NCI-H1092 (cell line): ENCODE data around the gene RFTN1.

ENCODE experiments used
- DNase-seq: peaks from one replicate; lab custom pipeline; 2025; lab: John Stamatoyannopoulos, UW

Gene RFTN1

DNA sequence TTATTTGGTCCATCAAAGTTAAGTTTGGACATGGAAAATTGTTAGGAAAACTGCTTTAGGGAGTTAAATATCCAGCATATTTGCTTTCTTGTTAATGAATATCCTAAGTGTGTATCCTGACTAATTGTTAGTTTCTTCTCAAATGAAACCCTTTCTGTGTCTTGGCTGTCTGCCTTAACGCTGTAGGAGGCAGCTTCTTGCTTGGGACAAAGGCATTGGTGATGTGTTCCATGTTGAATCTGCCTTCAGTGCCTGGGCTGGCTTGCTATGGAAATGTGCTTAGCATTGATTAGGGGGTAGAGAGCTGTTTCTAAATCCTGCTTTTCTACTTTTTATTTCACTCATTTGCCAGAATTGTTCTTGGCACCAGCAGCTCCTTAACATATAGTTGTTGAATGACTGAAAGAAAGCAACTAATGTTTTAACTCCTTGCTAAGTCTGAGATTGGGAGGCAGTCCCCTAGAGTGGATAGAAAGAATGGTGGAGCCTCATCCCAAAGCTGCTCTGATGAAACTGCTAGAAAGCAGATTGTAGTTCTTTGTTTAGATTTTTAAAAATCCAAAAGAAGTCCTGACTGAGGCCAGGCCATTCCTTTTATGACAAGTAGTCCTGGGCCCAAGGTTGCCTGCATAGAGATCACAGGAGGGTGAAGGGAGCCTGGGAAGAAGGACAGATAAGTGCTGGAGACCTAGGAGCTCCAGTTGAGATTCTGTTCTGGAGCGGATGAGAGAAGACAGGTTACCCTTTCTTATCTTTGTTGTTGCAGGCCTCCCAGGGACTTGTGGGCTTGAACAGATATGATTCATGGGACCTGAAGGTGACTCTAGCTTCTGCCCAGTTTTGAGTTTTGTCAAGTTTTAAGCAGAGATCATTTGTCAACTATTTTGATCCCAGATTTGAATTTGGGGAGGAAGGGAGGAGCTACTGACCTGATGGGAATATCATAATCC, 209.2 kb downstream of the RFTN1 start:
- DNase-seq, result no peak

DNA sequence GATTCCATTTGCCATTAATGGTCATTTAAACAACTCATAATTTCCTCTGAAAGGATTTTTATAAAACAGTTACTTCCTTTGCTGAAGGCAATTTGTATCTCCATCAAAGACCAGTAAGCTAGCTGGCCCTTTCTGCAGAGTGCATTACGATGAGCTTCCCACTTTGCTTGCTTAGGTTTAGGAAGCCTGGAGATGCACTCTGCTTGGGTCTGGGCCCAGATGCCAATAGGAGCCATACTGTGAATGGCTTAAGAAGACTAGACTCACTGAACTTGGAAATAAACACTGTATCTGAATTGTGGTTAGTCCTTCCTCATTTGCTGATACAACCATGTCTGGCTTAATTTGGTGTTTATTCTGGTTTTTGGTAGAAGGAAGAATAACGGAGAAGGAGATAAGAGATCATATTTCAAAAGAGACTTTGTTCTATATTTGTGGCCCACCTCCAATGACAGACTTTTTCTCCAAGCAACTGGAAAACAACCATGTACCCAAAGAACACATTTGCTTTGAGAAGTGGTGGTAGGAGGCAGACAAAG, 210.4 kb downstream of the RFTN1 start:
- no peak for DNase-seq

DNA sequence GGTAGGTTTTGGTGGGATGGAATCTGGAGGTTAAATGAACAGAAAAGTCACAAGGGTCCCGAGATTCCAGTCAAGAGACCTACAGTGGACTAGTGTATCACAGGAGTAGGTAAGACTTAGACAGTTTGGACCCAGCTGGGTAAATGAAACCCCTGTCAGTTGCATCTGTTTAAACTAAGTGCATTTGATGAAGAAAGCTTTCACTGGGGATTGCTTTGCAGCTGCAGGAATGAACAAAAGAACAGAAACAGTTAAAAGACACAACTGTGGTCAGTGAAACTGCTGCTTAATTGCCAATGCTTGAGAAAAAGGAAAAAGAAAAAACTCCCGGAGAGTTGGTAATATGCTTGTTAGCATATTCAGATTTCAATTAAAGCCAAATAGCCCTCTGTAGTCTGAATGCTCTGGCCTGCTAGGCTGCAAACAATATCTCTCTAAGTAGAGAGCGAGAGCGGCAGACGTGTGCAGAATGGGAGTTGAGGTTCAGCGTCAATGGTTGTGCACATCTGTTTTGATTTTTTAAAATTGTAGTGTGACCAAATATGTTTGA, 211.3 kb downstream of the RFTN1 start:
- no peak for DNase-seq

DNA sequence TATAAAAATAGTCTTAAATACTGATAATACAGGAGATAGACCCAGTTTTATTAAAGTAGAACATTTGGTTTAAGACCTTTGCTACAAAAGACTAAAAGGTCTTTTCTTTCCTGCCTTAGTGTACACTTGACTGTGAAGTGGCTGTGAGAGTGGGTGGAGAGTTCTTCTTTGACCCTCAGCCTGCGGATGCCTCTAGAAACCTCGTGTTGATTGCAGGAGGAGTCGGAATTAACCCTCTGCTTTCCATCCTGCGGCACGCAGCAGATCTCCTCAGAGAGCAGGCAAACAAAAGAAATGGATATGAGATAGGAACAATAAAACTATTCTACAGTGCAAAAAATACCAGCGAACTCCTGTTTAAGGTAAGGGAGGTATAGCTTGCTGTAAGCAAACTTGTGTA, 212.0 kb downstream of the RFTN1 start:
- no peak for DNase-seq

DNA sequence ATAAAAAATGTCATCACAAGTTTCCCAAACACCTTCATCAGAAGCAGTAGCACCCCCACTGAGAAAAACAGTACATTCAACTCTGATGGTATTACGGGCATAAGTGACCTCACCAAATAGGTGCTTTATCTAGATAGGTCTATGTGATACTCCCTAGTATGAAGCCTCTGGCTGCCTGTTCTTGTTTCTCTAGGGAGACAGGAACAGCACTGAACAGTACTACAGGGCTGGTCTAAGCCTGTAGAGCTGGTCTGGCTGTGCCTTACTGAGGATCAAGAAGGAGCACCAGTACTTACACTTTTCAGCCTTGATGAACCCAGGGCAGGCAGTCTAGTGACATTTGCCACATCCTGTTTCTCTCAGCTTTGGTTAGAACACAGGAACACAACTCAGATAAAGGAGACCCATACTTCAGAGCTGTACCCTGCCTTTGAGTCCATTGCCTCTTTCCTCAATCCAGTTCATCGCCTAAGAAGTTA, 212.6 kb downstream of the RFTN1 start:
- DNase-seq, result no peak

DNA sequence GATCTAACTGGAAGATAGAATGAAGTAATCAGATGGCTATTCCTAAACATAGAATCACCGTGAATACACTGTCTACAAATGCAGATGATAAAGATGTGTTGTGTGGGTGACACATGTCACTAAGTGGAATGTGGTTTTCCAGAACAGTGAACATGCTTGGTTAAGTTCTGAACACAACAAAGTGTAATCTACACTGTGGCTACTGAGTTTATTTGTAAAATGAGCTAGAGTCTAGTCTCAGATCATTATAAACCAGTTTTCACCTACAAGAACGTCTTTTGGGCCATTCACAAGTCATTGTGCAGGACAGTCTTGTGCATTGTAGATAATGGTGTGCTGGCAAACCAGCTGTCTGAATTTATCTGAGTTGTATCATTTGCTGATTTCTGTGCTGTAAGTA, 213.2 kb downstream of the RFTN1 start:
- DNase-seq, result no peak

DNA sequence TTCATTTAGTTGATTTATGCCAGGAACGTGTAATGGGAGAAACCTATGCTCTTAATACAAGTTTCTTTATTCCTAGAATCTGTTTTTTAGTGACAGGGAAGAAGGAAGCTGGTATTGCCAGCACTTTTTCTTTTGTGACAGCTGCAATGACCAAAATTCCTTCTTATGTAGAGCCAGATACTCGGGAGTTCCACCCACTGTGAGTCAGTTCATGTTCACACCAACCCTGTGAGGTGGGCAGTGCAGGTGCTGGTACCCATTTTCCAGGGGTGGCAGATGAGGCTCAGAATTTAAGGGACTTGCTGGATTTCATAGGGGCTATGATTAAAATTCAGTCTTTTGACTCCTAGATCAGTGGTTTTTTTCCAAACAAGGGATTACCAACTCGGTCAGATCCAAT, 213.8 kb downstream of the RFTN1 start:
- DNase-seq, result no peak

DNA sequence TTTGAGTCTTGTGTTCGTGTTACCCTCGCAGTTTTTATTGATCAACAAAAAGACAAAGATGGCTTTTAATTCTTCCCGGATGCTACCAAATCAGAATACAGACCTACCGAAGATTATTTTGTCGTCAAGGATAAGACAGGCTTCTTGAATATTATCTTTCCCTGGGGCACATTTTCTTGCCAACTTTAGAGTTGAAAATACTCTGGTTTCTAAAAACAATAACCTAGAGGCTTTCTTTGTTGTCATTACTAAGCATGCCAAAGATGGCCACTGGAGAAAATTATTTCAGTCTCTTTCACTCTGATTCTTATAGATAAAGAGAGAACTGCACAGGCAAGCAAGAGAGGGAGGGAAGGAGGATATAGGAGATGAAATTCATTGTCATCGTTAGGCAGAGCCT, 214.6 kb downstream of the RFTN1 start:
- DNase-seq, result no peak

DNA sequence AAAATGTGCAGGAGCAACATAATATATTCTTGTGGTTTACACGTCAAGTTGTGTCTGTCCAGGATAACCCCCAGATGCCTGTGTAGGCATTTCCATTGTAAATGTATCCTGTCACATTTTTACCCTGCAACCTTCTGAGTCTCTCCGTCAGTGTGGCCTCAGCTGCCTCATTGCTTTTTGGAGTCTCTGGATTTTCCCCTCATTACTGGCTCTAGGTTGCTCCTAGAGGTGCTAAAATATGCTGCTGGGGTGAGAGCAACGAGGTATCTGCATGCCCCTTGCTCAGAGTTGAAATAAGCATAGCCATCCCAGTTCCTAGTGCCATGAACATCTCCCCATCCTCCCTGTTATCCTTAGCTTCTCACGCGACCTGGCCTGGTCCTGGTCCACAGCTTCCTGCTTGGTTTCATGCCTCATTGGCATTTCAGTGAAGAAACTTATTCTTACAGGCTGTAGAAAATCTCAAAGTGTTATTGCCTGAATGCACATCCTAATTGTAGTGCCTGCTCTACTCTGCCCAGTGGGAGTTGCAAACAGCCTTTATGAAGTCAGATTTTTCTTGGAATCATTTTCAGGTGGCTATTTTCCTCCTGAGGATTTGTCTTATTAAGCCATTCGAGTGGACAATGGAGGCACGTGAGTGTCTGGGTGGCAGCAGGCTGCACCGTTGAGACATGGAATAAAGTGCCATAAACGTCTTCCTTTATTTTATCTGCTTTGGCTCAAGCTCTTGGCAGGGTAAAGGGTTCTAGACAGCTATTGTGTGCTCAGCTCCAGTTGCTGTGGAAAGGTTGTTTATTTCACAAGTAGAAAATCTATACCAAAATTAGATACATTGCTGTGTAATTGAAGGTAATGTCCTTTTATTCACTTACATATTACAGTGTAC, 215.3 kb downstream of the RFTN1 start:
- DNase-seq, result no peak

DNA sequence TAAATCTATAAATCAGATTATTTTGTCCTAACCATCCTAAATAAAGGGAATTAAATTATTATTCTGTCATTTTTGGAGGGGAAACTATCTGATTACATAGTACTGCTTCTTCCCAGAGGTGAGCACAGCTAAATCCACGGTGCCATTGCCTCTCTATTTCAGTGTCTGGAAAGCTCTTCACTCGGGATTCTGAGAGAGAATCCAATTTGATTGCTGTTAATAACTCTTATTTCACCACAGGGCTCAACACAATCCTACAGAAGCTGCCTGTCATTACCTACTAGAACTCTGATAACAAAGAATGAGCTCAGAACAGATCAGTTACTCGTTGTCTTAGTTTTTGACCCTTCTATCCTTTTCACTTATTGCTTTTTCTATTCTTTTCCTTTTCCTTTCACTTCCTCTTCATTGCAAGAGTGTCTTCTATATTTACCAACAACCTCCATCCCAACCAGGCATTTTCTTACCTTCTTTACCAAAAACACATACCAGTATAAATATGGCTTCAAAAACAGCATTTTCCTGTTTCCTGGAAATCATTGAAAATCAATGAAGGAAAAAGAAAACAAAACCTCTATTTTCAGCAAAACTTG, 218.1 kb downstream of the RFTN1 start:
- DNase-seq, result no peak

DNA sequence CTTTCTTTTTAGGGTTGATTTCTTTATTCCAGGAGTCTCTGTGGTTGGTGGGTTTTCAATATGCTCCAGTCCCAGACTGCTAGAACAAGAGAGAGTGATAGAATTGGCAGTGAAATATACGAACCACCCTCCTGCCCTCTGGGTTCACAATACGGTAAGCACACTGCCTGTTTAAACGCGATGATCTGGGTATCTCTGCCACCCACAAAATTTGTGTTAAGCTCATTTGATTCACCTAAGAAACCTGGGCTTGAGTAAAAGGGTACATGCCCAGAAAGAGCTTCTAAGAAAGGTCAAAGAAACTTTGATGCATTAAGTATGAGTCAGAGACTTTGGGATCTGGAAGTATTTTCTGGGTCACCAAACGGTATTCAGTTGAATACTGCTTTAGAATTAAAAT, 218.7 kb downstream of the RFTN1 start:
- DNase-seq, result no peak

DNA sequence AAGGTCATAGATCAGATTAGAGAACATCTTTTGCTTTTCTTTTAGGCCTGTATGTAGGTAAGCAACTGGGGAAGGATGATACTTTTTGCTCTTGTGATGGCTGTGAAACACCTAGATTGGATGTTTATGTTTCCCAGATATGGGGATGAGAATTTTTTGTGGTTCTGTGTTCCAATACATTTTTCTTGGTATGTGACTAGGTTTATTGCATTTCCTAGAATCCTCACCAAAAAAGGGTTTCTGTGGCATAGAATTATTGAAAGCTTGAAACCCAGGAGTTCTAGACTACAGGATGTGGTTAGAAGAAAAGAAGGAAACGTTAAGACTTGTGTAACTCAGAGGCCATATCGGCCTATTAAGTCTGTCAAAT, 222.7 kb downstream of the RFTN1 start:
- no peak for DNase-seq

DNA sequence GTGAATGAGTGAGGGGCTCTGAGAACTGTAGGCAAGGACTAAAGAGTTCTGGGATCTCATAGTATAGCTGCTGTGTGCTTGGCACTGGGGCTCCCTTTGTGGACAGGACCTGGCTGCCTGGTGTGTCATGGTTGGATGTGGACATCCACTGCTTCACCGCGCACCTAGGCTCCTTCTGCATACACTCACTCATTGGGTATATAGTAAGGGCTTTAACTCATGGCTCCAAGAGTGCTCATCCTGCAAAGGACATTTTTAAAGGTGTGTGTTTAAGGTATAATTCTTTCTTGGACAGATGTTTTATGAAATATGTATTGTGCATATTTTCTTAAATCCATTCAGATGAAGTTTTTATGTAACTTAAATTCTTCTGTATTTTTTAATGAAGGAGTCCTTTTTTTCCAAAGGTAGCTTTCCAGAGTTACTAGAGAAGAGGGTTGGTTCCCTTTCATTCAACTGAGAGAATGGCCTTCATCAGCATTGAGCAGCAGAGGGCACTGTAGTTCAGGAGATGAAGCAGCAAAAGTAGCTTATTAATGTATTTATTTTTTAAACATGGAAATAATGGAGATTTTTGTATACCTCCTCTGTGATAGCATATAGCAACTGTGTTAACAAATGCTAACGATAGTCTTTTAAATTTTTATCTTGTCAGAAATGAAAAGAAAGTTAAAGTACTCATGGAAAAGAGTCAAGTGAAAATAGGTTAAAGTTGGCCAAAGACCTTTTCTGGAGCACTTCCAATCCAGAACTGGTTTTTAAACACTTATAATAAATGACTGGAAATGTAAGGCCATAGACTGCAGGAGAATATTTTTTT, 223.3 kb downstream of the RFTN1 start:
- DNase-seq, result no peak

DNA sequence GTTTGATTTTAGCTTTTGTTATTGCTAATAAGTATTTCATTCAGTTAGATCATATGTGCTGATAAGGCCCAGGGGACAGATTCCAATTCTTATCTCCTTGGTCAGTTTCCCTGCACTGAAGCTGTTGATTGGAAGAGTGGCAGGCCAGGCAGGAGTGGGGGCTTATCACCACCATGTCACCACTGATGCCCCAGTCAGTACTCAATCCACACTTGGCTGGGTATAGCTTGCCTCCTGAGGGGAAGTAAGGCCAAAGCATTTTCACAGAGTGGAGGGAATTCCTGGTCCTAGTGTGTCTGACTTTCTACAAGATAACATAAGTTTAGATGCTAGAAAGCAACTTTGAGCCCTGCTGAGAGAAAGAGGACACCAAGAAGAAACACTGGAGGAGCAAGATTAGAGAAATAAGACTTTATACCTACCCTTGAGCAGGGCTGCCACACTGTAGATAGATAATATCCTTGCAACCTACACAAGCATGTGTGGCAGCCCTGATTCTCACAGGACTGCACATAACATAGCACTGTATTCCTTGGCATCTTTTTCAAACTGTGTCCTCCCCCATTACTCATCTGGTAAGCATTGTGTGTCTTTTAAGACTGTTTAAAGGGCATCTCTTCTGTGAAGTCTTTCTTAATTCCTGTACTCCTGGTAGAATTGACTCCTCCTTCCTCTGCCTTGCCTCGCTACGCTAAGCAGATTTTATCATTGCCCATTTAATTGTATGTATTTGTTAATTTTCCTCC, 224.2 kb downstream of the RFTN1 start:
- DNase-seq, result no peak

DNA sequence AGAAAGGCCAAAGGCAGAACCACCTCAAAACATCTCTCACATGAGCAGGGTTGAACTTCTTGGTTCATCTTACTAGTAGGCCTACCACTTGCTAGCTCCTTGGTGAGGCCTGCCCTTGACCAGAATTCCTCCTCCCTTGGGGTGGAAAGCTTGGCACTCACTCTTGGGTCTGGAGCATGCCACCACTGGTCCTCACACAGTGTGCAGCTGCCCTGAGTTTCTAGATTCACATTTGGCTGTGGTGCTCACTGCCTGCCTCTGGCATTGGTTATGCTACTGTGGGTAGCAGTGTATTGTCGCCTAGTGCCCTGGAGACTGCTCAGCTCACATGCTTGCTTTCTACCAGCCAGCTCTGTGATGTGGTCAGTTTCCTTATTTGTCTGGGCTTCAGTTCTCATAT, 224.8 kb downstream of the RFTN1 start:
- DNase-seq, result no peak

DNA sequence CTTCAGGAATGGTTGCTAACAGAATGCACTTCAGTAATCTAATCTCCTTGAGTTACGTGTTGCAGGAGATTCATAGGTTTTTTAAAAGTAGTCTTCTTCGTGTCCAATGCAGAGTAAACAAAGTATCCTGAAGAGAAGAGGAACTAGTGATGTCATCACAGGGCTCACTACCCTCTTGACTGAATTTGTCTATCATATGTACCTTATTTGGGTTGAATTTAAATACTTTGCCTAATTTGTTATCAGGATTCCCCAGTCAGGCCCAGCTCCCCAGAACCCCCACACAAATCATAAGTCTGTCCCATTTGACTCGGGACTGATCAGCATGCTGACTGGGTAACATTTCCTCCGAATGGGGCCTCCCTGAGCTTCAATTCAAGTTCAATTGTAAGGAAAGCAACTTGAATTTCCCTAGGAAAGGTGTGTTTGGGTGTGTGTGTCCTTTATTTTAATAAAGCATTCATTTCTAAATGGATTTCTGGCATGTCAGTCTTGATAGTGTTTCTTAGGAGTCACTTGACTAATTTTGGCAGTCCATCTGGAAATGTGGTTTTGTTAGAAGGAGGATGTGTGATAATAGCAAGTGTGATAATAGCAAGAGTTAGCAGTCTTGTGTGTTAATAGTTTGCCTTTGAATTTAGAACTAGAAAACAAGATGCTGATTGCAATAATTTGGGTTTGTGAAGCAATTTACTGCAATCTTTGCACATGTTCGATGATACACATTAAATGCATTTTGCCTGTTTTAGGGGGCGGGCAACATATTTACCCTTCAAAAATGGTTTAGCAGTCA, 226.6 kb downstream of the RFTN1 start:
- no peak for DNase-seq

DNA sequence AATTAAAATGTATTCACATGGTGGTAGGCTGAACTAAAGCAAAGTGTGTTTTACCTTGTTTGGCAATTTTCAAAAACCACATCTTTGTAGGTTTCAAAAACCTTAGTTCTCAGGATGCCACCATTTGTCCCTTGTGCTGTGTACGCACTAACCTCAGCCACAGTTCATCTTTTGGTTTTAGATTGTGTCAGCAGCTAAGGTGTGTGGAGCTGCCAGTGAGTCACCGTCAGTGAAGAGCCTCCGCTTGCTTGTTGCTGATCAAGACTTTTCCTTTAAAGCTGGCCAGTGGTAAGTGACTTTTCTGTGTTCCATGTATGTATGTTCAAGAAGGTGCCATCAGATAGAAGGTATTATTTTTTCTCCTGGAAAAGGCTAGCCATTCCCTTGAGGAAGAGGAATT, 227.3 kb downstream of the RFTN1 start:
- no peak for DNase-seq

DNA sequence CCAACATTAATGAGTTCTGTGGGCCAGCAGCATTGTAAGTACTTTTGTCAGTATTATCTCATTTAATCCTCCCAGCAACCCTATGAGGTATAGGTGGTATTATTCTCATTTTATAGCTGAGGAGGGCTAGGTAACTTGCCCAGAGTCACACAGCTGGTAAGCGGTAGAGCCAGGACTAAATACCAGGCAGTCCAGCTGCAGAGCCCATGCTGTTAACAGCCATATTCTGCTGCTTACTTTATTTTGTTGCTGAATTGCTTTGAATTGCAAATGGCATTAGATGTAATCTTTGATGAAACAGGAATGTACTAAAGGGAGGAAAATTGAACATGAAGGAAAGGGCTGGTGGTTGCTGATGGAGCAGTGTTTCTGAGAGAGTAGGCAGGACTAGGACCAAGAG, 228.9 kb downstream of the RFTN1 start:
- DNase-seq, result no peak

DNA sequence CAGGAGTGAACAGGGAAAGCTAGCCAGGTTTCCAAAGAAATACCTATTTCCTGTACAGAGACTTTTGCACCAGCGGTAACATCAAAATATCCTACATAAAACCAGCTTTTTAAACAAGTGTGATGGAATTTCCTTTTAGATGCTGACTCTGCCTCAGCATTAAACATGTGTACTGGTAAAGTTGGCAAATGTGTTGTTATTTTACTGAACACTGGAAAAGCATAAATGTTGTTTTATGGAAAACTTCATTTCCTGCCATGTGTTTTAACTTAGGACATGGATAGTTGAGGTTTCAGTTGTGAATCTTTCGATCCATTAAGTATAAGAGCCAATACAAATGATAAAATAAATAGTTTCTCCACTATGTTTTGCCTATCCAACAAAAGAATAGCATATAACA, 232.8 kb downstream of the RFTN1 start:
- DNase-seq, result no peak
